K562 (cell line): ENCODE data around the gene BHLHE40. TPM values are rescaled to one million over a fixed set of nuclear protein-coding genes. Genes with fewer than 3 reads are reported as not detected.

Experiments used
- AFF1 ChIP-seq, 2 experiments: fragments of 450-650 bp; IDR thresholded peaks; 2 replicates each; pipeline ENCODE4 v1.6.1; 2018; ENCODE audit warnings: mild to moderate bottlenecking in 2 of 2, low read depth in 1 of 2; ENCODE audit not compliant: partially characterized antibody in 2 of 2
- CGGBP1 ChIP-seq: fragments of 250-450 bp; sonication (Bioruptor Pico); IDR thresholded peaks from 2 replicates; pipeline ENCODE4 v1.9.0; 2021; ENCODE audit warnings: mild to moderate bottlenecking
- E2F3 ChIP-seq: fragments of 250-450 bp; sonication (Bioruptor Pico); IDR thresholded peaks from 2 replicates; pipeline ENCODE4 v1.4.0; 2020; ENCODE audit warnings: mild to moderate bottlenecking
- ERF ChIP-seq: fragments of 450-650 bp; formaldehyde crosslinking; IDR thresholded peaks from 2 replicates; pipeline ENCODE4 v1.4.0; 2020; ENCODE audit warnings: mild to moderate bottlenecking, mixed read lengths
- NCOA2 ChIP-seq, 2 experiments: fragments of 450-650 bp; IDR thresholded peaks; 2 replicates each; pipeline ENCODE4 v1.6.1; 2018; ENCODE audit warnings: mild to moderate bottlenecking in 2 of 2, moderate library complexity in 1 of 2; ENCODE audit not compliant: partially characterized antibody in 2 of 2
- PHB ChIP-seq: fragments of 250-450 bp; sonication (Bioruptor Pico); IDR thresholded peaks from 2 replicates; pipeline ENCODE4 v1.5.0; 2021
- PRMT5 ChIP-seq: sonication (generic); formaldehyde crosslinking; IDR thresholded peaks from 2 replicates; pipeline ENCODE4 v1.5.0; 2020; ENCODE audit warnings: missing genetic modification reagents
- RBM22 ChIP-seq: fragments of 200-400 bp; formaldehyde crosslinking; IDR thresholded peaks from 2 replicates; pipeline ENCODE4 v1.6.1; 2018; ENCODE audit warnings: low read length, low read depth; ENCODE audit not compliant: poor library complexity, severe bottlenecking
- RNF219 ChIP-seq: fragments of 250-450 bp; sonication (Bioruptor Pico); IDR thresholded peaks from 2 replicates; pipeline ENCODE4 v1.5.0; 2022; ENCODE audit warnings: mild to moderate bottlenecking
- ZBED1 ChIP-seq: IDR thresholded peaks from 2 replicates; pipeline ENCODE4 v1.6.1; 2014
- ZFP91 ChIP-seq: sonication (generic); formaldehyde crosslinking; IDR thresholded peaks from 2 replicates; pipeline ENCODE4 v1.8.0; 2022; ENCODE audit warnings: mild to moderate bottlenecking, missing genetic modification reagents
- ZNF583 ChIP-seq: fragments of 250-450 bp; sonication (Bioruptor Pico); IDR thresholded peaks from 2 replicates; pipeline ENCODE4 v1.4.0; 2020
- ZNF764 ChIP-seq: fragments of 250-450 bp; sonication (Bioruptor Pico); IDR thresholded peaks from 2 replicates; pipeline ENCODE4 v1.4.0; 2020; ENCODE audit warnings: low read depth, mild to moderate bottlenecking, moderate library complexity
- polyA plus RNA-seq, 8 experiments: library from polyadenylated mRNA; depleted of rRNA in 4 of 8; stranded (reverse) in 5 of 8; unstranded in 3 of 8; fragments of >200 nt; fragmentation: Nextera tagmentation in 2 of 8; fragmentation: Illumina TruSeq in 1 of 8; extraction: Ambion mirVana in 2 of 8; extraction: Trizol in 1 of 8; gene quantifications; 2 replicates each; pipeline versions ENCODE4 v1.2.1 to v1.2.3, GENCODE V29; 2011 to 2014; ENCODE audit warnings: inconsistent platforms in 1 of 8, missing spikeins in 1 of 8
- total RNA-seq, 7 experiments: library from RNA; depleted of rRNA in 6 of 7; stranded (reverse); fragments of >200 nt in 6 of 7; fragmentation: Illumina TruSeq in 2 of 7; extraction: Trizol in 2 of 7; gene quantifications; 2 replicates each; pipeline versions ENCODE4 v1.2.1 to v1.2.3, GENCODE V29; 2011 to 2021; ENCODE audit warnings: low replicate concordance in 1 of 7

The BHLHE40 gene
- total and polyA plus RNA-seq, 9 of the 15 experiments (the other 6 are each of a cell fraction or from before 2014, with no cell fraction given): 12.0 to 83.9 (median 31.4) TPM

- 0 out of 2 replicates have a peak, but pooled peaks have one; percentile 7 for TF ChIP-seq ZFP91 (CRISPR knock-in tag)
- 0 out of 2 replicates have a peak, but pooled peaks have one; percentile 51 for TF ChIP-seq ZNF764 (CRISPR knock-in tag)
- peak; percentile 20; the same call in 1 of the 2 replicates for TF ChIP-seq PHB (CRISPR knock-in tag)
- TF ChIP-seq RNF219: peak; percentile 17; the same call in 1 of the 2 replicates
- peak; percentile 48; the same call in 1 of the 2 replicates for TF ChIP-seq E2F3 (CRISPR knock-in tag)
- TF ChIP-seq ZBED1: peak; percentile 26
- TF ChIP-seq ZNF583 (CRISPR knock-in tag): 0 out of 2 replicates have a peak, but pooled peaks have one; percentile 13
- TF ChIP-seq NCOA2 (IDR thresholded peaks at IDR 0.05; ENCODE audit: partially characterized antibody in 2 of 2): no peak
- TF ChIP-seq AFF1 (IDR thresholded peaks at IDR 0.05; ENCODE audit: low read depth in 1 of 2, partially characterized antibody in 2 of 2): peak in 1 of 2 experiments; percentile 73
- 0 out of 2 replicates have a peak, but pooled peaks have one; percentile 13 for TF ChIP-seq PRMT5
- no peak for TF ChIP-seq CGGBP1 (CRISPR knock-in tag)
- TF ChIP-seq RBM22: peak; percentile 51
- 0 out of 2 replicates have a peak, but pooled peaks have one; percentile 82 for TF ChIP-seq ERF (CRISPR knock-in tag)
Measured at GRCh38 chr3:4979428-4980228, at the start of gene BHLHE40 (continued).
